Keratinocyte (primary cell): Measurements from ENCODE around the gene ITGB5. TPM values are rescaled to one million over a fixed set of nuclear protein-coding genes. Genes with fewer than 3 reads are reported as not detected.

Experiments
- DNase-seq: peaks from one replicate; pipeline ENCODE4 v3.0.0-alpha.2; 2011; ENCODE audit warnings: low read depth, missing footprints, low spot score
- FAIRE-seq: peaks from 2 replicates; lab custom pipeline; 2011; peaks lifted over from hg19 to GRCh38; lab: Jason Lieb, UNC
- H2AFZ ChIP-seq: 2 replicates; pipeline ENCODE4 v1.6.0; 2012; ENCODE audit warnings: low read length, control low read depth, inconsistent platforms; ENCODE audit not compliant: control insufficient read depth
- H3K27ac ChIP-seq: 2 replicates; pipeline ENCODE4 v1.5.1; 2011; ENCODE audit warnings: low read length; ENCODE audit not compliant: control insufficient read depth, insufficient read depth
- H3K27me3 ChIP-seq: 3 replicates; pipeline ENCODE4 v1.6.0; 2011; ENCODE audit warnings: low read length; ENCODE audit not compliant: control insufficient read depth, insufficient read depth; ENCODE audit errors: extremely low read depth
- H3K36me3 ChIP-seq, 2 experiments: 2 replicates in 1 of 2; 3 replicates in 1 of 2; pipeline ENCODE4 v1.5.1; 2011; ENCODE audit warnings: low read length in 2 of 2, mild to moderate bottlenecking in 1 of 2; ENCODE audit not compliant: control insufficient read depth in 2 of 2, insufficient read depth in 2 of 2; ENCODE audit errors: extremely low read depth in 1 of 2
- H3K4me1 ChIP-seq: 3 replicates; pipeline ENCODE4 v1.5.1; 2011; ENCODE audit warnings: low read length; ENCODE audit not compliant: control insufficient read depth, insufficient read depth; ENCODE audit errors: extremely low read depth
- H3K4me2 ChIP-seq: 3 replicates; pipeline ENCODE4 v1.6.0; 2011; ENCODE audit warnings: low read depth, low read length; ENCODE audit not compliant: control insufficient read depth, insufficient read depth; ENCODE audit errors: extremely low read depth
- H3K4me3 ChIP-seq, 3 experiments: fragments of 200-600 bp in 1 of 3; sonication (generic) in 1 of 3; 2 replicates in 2 of 3; 3 replicates in 1 of 3; pipeline ENCODE4 v1.5.1; 2011 to 2016; ENCODE audit warnings: low read length in 3 of 3, mild to moderate bottlenecking in 3 of 3, control low read depth in 2 of 3, inconsistent platforms in 1 of 3, low read depth in 1 of 3, mixed read lengths in 1 of 3, mixed run types in 1 of 3, moderate library complexity in 1 of 3; ENCODE audit not compliant: control insufficient read depth in 2 of 3, insufficient read depth in 2 of 3; ENCODE audit errors: extremely low read depth in 1 of 3
- H3K79me2 ChIP-seq: 2 replicates; pipeline ENCODE4 v1.6.0; 2012; ENCODE audit warnings: low read length; ENCODE audit not compliant: control insufficient read depth, insufficient read depth
- H3K9ac ChIP-seq: 3 replicates; pipeline ENCODE4 v1.6.0; 2011; ENCODE audit warnings: low read length; ENCODE audit not compliant: control insufficient read depth, insufficient read depth; ENCODE audit errors: extremely low read depth
- H3K9me1 ChIP-seq: 3 replicates; pipeline ENCODE4 v1.6.0; 2011; ENCODE audit warnings: low read length; ENCODE audit not compliant: control insufficient read depth, insufficient read depth; ENCODE audit errors: extremely low read depth
- H3K9me3 ChIP-seq: 2 replicates; pipeline ENCODE4 v1.5.1; 2012; ENCODE audit warnings: low read depth, low read length; ENCODE audit not compliant: control insufficient read depth
- H4K20me1 ChIP-seq: 3 replicates; pipeline ENCODE4 v1.6.0; 2011; ENCODE audit warnings: low read length; ENCODE audit not compliant: control insufficient read depth, insufficient read depth; ENCODE audit errors: extremely low read depth
- CTCF ChIP-seq, 3 experiments: IDR thresholded peaks in 1 of 3; conservative IDR thresholded peaks in 1 of 3; optimal IDR thresholded peaks in 1 of 3; 2 replicates in 2 of 3; 3 replicates in 1 of 3; pipeline versions ENCODE3 to v1.5.1; 2011; ENCODE audit warnings: low read length in 3 of 3, mild to moderate bottlenecking in 3 of 3, moderate library complexity in 2 of 3, control low read depth in 1 of 3, inconsistent platforms in 1 of 3; ENCODE audit not compliant: insufficient read depth in 2 of 3; ENCODE audit errors: extremely low read depth in 1 of 3
- EZH2 ChIP-seq: IDR thresholded peaks from one replicate; pipeline ENCODE4 v1.6.1; 2012; ENCODE audit warnings: inconsistent platforms, mild to moderate bottlenecking, low read length, moderate library complexity
- dilution Hi-C: fragments of 300-500 bp; cut with MboI; formaldehyde crosslinking; loops from one replicate; pipeline ENCODE4 v1.7.0; 2020; ENCODE audit warnings: low sequenced_read_pairs; ENCODE audit not compliant: extremely low pct_ligation_motif_present
- polyA plus RNA-seq, 5 experiments: library from polyadenylated mRNA; depleted of rRNA in 3 of 5; stranded (reverse) in 3 of 5; stranded (forward) in 1 of 5; unstranded in 1 of 5; fragments of >200 nt; gene quantifications; 1 replicate in 1 of 5; 2 replicates in 3 of 5; 3 replicates in 1 of 5; pipeline versions ENCODE4 v1.2.1 to v1.2.3, GENCODE V29; 2011 to 2012; ENCODE audit warnings: missing spikeins in 2 of 5, low read depth in 1 of 5, low replicate concordance in 1 of 5

Gene ITGB5
- polyA plus RNA-seq, 1 donor (not counting 4 experiments of a cell fraction or from before 2014, with no cell fraction given): 136 TPM

DNA sequence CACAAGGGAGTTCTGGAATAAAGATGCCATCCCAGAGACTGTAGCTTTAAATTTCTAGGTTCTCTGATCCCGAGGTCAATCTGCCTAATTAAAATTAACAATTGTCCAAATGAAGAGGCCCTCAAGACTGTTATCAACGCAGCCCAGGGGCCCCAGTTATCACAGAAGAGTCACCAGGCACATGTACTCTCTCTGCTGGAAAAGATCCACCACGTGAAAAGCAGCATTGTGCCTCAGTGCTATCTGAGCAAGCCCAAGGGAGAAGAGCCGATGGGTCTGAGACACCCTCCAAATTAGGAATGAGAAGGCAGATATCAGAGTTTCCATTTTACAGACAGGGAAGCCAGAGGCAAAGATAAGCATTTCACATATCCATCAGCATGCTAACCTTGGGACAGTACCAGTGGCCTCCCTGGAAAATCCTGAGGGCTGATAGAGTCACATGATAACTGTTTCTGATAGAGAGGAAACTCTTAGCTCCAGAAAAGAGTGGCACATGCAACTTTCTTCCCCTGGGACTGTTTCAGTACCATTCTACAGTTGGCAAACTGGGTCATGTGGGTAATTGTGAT lies 55.5 kb downstream of the ITGB5 start:
- no peaks in the 10 kb centered on the region for H3K9me3 ChIP-seq
- DNase-seq (no peak), FAIRE-seq (no peak)
- peaks cover 9% of the 10 kb centered on the region for H3K79me2 ChIP-seq
- H2AFZ ChIP-seq: no peak overlapping the region
- dilution Hi-C loops: no loop called here
- no peaks in the 10 kb centered on the region for H3K27me3 ChIP-seq
- TF ChIP-seq EZH2: no peak
- no peak for TF ChIP-seq CTCF (optimal IDR thresholded peaks at IDR 0.05 in 1 of 3, IDR thresholded peaks at IDR 0.05 in 1 of 3, conservative IDR thresholded peaks at IDR 0.05 in 1 of 3; ENCODE audit: extremely low read depth in 1 of 3, insufficient read depth in 2 of 3, low read length in 3 of 3)
- no peak overlapping the region for H3K4me2 ChIP-seq
- peaks cover 4% of the 10 kb centered on the region for H3K9me1 ChIP-seq
- H3K36me3 ChIP-seq: peaks cover 14 to 15% of the 10 kb centered on the region in 2 experiments
- no peaks in the 10 kb centered on the region for H4K20me1 ChIP-seq
- no peak overlapping the region for H3K9ac ChIP-seq
- H3K4me3 ChIP-seq: no peak overlapping the region
- no peak overlapping the region for H3K27ac ChIP-seq
- H3K4me1 ChIP-seq: peaks cover 35% of the 10 kb centered on the region

DNA sequence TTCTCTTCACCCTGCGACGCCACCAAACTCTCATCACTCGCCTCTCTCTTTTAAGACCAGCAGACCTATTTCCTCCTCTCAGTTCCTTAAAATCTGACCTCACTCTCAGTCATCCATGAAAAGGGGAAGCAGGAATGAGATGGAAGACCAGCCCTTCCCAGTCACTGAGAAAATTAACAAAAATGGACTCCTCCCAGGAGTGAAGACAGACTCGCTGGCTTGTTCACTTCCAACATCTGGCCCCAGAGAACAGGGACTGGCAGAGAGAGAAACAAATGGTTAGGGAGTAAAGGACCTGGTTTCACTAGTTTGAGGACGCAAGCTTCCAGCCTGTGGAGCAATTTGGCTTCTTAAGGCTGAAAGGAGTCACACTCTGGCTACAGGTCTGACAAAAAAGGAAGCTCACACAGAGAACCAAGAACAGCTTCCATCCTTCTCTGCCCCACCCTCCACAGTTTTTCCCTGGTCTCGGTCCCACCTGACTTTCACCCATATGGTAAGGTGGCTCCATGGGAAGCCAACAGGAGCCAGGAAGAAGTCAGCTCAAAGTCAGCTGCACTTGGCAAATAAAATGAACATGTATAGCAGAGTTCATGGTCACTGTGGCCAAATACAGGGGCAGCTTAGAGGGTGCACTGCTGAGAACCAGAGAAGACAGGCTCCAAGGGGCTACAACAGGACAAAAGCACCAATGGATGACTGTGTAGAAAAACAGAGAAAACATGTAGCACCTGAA lies 57.2 kb downstream of the ITGB5 start:
- H3K9ac ChIP-seq: no peak overlapping the region
- H3K79me2 ChIP-seq: peaks cover 11% of the 10 kb centered on the region
- FAIRE-seq (no peak), DNase-seq (no peak)
- H3K4me2 ChIP-seq: no peak overlapping the region
- H3K36me3 ChIP-seq: peaks cover 14 to 23% of the 10 kb centered on the region in 2 experiments
- H3K4me1 ChIP-seq: peaks cover 26% of the 10 kb centered on the region
- H3K27me3 ChIP-seq: no peaks in the 10 kb centered on the region
- H3K4me3 ChIP-seq: no peak overlapping the region
- H2AFZ ChIP-seq: no peak overlapping the region
- dilution Hi-C loops: no loop called here
- TF ChIP-seq EZH2 (no peak), CTCF (optimal IDR thresholded peaks at IDR 0.05 in 1 of 3, IDR thresholded peaks at IDR 0.05 in 1 of 3, conservative IDR thresholded peaks at IDR 0.05 in 1 of 3; ENCODE audit: extremely low read depth in 1 of 3, insufficient read depth in 2 of 3, low read length in 3 of 3) (no peak)
- no peaks in the 10 kb centered on the region for H4K20me1 ChIP-seq
- peaks cover 4% of the 10 kb centered on the region for H3K9me1 ChIP-seq
- H3K9me3 ChIP-seq: no peaks in the 10 kb centered on the region
- H3K27ac ChIP-seq: no peak overlapping the region
